Activated CD4-positive, CD25-positive, alpha-beta regulatory T cell treated with anti-CD3 and anti-CD28 coated beads, Interleukin-2, amount 50 U/mL, for 16 hours (primary cell): ENCODE results near the gene ARHGEF18.
"Not testable (repeated sequence)": the region's sequence is repeated elsewhere in the genome, so short reads cannot be mapped to it uniquely, and the experiment has no call there.

Source experiments
- DNase-seq: peaks from one replicate; pipeline ENCODE4 v3.0.0-alpha.2; 2020; ENCODE audit warnings: low read depth, low spot score

Gene ARHGEF18

DNA sequence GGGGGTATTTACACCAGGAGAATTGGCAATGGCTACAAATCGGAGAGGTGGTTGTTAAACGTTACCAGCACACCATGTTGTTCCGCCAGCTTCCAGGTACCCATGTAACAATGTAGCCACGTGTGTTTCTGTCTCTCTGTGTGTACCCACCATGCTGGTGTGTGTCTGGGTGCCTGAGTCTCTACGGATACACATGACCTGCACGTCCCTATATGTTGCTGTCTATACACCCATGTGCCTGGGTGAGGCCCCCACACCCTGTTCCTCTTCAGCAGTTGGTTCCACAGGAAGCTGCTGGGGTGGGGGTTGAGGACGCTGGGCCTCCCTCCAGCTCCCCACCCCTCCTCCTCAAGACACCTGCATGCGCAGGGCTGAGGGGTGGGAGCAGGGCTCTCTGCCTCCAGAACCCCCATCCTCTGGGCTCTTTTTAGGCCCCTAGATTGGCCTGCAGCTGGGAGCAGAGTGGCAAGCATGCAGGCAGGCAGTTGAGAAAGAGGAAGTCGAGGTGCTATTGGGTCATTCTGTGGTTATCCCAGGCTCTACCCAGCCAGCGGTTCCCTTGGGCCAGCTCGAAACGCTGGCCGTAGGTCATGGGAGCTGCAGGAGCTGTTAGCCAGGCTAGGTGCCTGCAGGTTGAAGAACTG lies at the start of gene ARHGEF18:
Gene ARHGEF18, plus strand, starts transcription at position 351 of the 644 bp plus-strand sequence. CDS start 13,954 bp downstream, outside the sequence.
- no peak for DNase-seq

- DNase-seq: no peak
Measured at GRCh38 chr19:7301525-7301924, 47.2 kb upstream of the ARHGEF18 start.

- no peak for DNase-seq
Measured at GRCh38 chr19:7303470-7303869, 45.3 kb upstream of the ARHGEF18 start.

DNA sequence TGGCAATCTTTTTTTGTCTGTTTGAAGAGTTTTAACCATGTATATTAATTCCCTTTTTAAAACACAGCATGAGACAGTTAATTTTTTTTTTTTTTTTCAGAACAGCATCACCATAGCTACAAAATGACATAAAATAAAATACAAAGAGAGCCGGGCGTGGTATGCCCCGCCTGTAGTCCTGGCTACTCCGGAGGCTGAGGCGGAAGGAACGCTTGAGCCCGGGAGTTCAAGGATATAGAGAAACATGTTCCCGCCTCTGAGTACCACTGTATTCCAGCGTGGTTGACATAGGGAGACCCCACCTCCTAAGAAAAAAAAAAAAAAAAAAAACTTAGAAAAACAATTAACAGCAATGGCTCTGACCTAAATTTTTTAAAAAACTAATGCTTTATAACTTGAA lies 44.5 kb upstream of the ARHGEF18 start:
- DNase-seq: no peak

DNA sequence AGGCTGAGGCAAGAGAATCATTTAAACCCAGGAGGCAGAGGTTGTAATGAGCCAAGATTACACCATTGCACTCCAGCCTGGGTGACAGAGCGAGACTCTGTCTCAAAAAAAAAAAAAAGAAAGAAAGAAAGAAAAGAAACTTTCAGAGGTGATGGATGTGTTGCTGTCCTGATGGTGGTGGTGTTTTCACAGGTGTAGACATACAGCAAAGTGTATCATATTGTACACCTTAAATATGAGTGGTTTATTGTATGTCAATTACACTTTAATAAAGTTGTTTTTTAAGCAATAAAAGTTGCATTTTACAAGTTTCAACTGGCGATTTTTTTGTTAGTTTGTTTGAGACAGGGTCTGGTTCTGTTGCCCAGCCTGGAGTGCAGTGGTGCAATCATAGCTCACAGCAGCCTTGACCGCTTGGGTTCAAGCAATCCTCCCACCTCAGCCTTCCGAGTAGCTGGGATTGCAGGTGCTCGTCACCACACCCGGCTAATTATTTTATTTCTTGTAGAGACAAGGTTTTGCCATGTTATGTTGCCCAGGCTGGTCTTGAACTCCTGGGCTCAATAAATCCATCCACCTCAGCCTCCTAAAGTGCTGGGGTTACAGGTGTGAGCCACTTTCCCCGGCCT lies 41.0 kb upstream of the ARHGEF18 start:
- no peak for DNase-seq

- DNase-seq: not testable (repeated sequence)
Measured at GRCh38 chr19:7308327-7308726, 40.4 kb upstream of the ARHGEF18 start.

GRCh38 chr19:7311911-7312310 lies 36.8 kb upstream of the ARHGEF18 start:
- no peak for DNase-seq

DNA sequence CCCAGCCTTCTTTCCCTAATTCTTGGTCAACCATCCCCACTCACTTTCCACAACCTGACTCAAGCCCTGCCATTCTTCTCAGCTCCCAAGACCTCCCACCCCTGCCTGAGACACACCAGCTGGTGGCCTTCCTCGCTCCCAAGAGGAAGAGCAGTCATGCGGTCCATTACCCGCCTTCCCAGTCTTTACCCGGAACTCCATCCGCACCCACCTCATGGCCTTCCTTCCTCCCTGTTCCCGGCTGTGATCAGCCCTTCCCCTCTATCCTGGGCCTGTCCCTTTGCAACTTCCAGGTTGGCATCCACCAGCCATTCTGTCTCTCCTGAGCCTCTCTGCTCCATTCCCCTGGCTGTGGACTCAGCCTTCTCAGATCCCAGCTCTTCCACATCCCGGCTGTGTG lies 35.9 kb upstream of the ARHGEF18 start:
- no peak for DNase-seq

GRCh38 chr19:7318176-7318575 lies 30.6 kb upstream of the ARHGEF18 start:
- no peak for DNase-seq

- DNase-seq: no peak
Measured at GRCh38 chr19:7326105-7326877, 22.4 kb upstream of the ARHGEF18 start.

DNA sequence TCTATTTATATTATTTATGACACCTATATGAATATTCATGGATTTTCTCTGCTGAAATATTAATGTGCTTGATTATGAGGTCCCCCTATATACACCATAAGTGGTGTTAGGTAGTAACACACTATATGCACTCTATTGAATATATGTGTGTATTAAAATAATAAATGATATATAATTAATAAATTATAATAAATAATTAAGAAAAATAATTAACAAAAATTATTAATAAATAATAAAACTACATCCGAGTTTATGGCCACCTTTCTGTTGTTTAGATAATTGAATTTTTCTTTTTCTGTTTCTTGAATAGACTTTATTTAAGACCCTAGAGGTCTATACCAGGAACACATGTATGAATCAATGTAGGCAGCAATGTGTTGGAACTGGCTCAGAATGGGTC lies 20.9 kb upstream of the ARHGEF18 start:
- DNase-seq: no peak

DNA sequence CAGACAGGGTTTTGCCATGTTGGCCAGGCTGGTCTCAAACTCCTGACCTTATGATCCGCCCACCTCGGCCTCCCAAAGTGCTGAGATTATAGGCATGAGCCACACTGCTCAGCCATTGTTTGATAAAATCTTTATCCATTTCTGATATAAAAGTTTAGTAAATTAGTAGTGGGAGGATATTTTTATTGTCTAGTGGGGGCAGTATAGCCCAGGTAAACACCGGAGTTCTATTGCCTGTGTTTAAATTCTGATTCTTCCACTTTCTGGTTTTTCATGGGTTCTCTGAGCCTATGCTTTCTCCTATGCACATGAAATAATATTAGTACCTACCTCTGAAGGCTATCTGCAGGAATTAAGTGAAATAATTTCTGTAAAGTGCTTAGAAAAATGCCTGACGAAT lies 20.1 kb upstream of the ARHGEF18 start:
- no peak for DNase-seq

DNA sequence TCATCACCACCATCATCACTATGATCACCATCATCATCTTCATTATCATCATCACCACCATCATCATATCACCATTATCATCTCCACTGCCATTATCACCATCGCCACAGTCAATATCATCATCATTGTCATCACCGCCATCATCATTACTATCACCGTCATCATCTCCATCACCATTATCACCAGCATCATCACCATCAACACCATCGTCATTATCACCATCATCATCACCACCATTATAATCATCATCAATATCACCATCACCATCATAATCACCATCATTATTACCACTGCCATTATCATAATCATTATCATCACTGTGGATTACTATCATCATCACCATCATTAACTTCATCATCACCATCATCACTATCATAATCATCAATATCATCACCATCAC lies 17.3 kb upstream of the ARHGEF18 start:
- no peak for DNase-seq

- no peak for DNase-seq
Measured at GRCh38 chr19:7333198-7334118, 15.3 kb upstream of the ARHGEF18 start.

GRCh38 chr19:7336321-7336973 lies 12.3 kb upstream of the ARHGEF18 start:
- DNase-seq: no peak

DNA sequence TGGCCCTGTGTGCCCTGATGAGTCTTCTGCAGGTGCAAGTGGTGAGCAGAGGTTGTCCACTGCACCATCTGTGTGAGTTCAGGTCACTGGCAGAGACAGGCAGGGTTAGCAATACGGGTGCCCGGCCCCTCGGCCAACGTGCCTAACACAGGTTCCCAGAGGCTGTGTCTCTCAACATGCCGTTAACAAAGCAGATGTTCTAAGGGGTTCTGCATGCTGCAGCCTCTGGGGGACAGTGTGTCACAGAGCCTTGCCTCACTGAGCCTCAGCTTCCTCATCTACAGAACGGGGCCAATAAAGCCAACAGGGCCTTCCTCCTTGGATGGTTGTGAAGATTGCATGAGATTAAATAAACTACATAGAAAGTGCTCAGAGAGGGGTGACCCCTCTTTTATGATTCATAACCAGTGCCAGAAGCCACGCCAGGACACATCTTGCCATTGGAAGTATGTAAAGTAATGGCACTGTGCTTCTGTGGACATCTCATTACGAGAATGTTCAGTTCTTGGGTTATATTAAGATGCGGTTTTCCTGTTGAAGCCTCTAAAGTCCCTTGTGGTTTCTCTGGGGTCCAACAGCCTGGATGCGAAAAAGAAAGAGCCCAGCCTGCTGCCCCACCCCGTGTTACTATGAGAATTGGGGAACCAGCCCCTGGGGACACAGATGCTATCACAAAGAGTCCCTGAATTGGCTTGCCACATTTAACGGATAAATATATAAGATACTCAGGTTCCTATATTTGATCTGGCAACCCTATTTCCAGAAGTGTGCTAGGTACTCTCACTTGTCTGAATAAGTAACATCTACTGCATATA lies 11.2 kb upstream of the ARHGEF18 start:
- no peak for DNase-seq

DNA sequence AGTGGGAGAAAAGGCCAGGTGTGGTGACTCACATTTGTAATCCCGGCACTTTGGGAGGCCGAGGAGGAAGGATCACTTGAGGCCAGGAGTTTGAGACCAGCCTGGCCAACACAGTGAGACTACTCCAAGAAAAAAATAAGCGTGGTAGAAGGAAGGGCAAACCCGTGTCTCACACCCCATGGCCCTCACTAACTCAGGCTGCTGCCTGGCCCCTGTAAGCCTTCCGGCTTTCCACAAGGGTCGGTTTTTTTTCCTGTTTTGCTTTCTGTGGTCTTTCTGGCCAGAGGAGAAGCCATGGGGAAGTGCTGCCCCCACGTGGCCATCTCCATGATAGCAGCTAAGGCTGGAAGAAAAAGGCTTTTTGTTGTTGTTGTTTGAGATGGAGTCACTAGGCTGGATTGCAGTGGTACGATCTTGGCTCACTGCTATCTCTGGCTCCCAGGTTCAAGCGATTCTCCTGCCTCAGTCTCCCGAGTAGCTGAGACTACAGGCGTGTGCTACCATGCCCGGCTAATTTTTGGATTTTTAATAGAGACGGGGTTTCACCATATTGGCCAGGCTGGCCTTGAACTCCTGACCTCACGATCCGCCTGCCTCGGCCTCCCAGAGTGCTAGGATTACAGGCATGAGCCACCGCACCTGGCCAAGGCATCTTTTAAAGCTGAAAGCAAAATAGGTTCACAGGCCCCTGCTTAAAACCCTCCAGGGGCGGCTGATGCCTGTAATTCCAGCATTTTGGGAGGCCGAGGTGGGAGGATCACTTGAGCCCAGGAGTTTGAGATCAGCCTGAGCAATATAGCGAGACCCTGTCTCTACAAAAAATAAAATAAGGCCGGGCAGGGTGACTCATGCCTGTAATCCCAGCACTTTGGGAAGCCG lies 7.5 kb upstream of the ARHGEF18 start:
- DNase-seq: peak; percentile 70

DNA sequence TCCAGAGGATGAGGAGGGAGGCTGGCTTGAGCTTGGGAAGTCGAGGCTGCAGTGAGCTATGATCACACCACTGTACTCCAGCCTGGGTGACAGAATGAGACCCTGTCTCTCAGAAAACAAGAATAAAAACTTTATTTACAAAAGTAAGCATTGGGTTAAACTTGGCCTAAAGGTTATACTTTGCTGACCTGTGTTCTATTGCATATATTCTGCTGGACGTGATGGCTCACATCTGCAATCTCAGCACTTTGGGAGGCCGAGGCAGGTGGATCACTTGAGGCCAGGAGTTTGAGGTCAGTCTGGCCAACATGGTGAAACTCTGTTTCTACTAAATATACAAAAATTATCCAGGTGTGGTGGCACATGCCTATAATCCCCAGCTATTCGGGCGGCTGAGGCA lies 6.6 kb upstream of the ARHGEF18 start:
- no peak for DNase-seq

DNA sequence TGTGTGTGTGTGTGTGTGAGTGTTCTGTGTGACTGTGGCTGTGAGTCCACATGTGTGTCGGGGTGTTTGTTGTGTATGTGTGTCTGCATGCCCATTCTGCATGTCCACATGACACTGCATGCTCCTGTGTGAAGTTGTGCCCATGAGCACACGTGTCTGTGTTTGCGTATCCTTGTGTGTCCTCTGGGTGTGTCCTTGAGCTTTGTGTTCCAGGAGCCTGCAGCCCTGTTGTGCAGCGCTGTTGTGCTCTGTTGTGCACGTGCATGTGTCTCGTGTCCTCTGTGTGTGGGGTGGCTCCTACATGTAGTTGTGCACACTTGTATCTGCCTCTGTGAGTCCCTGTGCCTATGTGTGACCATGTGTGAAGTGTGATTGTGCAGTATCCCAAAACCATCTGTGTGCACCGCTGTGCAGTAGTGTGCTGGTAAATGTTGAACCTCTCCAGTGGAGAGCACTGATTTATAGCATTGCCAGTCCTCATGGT lies 2.2 kb upstream of the ARHGEF18 start:
- DNase-seq: no peak
